ENCODE results near the gene AKAP6.

AKAP6 gene

DNA sequence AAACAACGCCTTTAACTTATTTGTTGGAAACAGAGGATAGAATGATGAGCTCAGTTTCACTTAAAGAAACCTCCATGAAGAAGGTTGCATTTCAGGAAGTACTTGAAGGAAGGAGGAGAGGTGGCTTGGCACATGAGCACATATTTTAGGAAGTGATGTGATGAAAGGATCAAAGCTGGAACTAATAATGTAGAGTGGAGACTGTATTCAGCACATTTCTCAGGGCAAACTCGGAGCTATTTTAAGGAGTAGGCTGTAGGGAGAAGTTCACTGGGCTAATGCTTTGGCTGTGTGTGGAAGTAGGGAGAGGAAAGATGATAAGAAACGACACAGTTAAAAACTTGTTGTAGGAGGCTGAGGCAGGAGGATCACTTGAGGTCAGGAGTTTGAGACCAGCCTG, 272.8 kb downstream of the AKAP6 start:
- no peaks in the 10 kb centered on the region for H3K27me3 ChIP-seq (ENCODE audit: control insufficient read depth, insufficient read depth, low read length)
- H3K4me3 ChIP-seq (ENCODE audit: low read length), result no peak overlapping the region
- H3K4me2 ChIP-seq (ENCODE audit: low read length), result no peak overlapping the region
- no peaks in the 10 kb centered on the region for H3K36me3 ChIP-seq (ENCODE audit: insufficient read depth, low read length)
- H3K9me3 ChIP-seq (replicated peaks; ENCODE audit: low read length), result no peaks in the 10 kb centered on the region
- H3K9ac ChIP-seq (ENCODE audit: low read depth, low read length), result no peak overlapping the region
- H3K4me1 ChIP-seq (ENCODE audit: control insufficient read depth, insufficient read depth, low read length), result peaks cover 11% of the 10 kb centered on the region

DNA sequence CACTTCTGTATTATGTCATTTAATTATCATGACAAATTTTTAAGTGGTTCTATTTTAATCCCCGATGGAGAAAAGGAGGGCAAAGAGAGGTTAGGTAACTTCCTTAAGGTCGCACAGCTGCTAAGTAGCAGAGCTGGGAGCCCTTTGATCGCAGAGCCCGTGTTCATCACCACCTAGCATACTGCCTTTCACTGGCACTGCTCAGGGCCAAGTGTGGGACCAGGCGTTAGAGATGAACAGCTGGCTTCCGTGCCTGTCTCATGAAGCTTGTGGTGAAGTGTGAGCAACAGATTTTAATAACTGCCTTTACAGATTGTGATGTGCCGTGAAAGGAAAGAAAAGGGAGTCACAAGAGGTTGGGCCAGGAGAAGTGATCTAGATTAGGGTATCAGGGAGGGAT, 273.6 kb downstream of the AKAP6 start:
- H3K4me2 ChIP-seq (ENCODE audit: low read length), result no peak overlapping the region
- H3K36me3 ChIP-seq (ENCODE audit: insufficient read depth, low read length), result no peaks in the 10 kb centered on the region
- no peaks in the 10 kb centered on the region for H3K9me3 ChIP-seq (replicated peaks; ENCODE audit: low read length)
- H3K27me3 ChIP-seq (ENCODE audit: control insufficient read depth, insufficient read depth, low read length), result no peaks in the 10 kb centered on the region
- H3K4me3 ChIP-seq (ENCODE audit: low read length), result no peak overlapping the region
- no peak overlapping the region for H3K9ac ChIP-seq (ENCODE audit: low read depth, low read length)
- H3K4me1 ChIP-seq (ENCODE audit: control insufficient read depth, insufficient read depth, low read length), result peaks cover 3% of the 10 kb centered on the region

DNA sequence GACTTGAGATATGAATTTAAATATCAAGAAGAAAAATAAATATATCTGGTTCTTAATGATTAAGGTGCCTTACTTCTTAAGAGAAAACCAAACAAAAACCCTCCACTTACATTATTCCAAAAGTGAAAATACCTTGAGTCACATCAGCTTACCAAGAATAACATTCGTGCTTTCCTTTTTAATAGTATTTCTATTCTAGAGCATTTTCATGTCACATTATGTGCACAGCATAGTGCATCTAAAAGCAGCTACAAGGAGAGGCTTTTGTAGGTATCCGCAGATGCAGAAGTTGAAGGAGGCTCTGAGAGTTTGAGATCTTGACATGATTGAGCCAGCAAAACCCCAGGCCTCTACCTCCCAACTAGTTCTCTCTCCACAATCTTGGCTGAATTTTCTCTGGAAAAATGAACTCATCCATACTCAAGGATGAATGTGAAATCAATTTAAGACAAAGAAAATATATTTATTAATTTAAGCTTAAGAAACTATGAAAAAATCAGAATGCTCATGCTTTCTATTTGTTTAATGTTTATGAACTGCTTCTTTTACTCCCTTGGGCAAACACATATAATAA, 275.0 kb downstream of the AKAP6 start:
- H3K4me3 ChIP-seq (ENCODE audit: low read length), result no peak overlapping the region
- no peaks in the 10 kb centered on the region for H3K9me3 ChIP-seq (replicated peaks; ENCODE audit: low read length)
- peaks cover 6% of the 10 kb centered on the region for H3K4me1 ChIP-seq (ENCODE audit: control insufficient read depth, insufficient read depth, low read length)
- no peaks in the 10 kb centered on the region for H3K27me3 ChIP-seq (ENCODE audit: control insufficient read depth, insufficient read depth, low read length)
- H3K36me3 ChIP-seq (ENCODE audit: insufficient read depth, low read length), result no peaks in the 10 kb centered on the region
- no peak overlapping the region for H3K4me2 ChIP-seq (ENCODE audit: low read length)
- no peak overlapping the region for H3K9ac ChIP-seq (ENCODE audit: low read depth, low read length)

DNA sequence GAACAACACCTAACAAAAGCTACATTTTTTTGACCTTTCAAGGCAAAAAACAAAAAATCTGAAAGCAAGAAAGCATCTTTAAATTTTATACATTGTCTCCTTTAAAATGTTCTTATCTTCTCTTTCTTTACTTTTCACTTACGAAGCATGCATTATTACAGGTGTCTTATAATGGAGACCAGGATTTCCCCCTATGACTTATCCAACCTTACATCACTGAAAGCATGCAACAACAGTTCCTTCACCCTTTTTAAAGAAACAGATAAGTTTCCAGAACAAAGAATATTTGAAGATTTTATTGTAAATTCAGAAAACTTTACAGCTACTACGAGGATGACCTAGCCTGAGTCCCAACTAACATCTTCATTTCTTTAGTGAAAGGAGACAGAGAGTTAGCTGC, 277.2 kb downstream of the AKAP6 start:
- no peaks in the 10 kb centered on the region for H3K27me3 ChIP-seq (ENCODE audit: control insufficient read depth, insufficient read depth, low read length)
- no peak overlapping the region for H3K9ac ChIP-seq (ENCODE audit: low read depth, low read length)

DNA sequence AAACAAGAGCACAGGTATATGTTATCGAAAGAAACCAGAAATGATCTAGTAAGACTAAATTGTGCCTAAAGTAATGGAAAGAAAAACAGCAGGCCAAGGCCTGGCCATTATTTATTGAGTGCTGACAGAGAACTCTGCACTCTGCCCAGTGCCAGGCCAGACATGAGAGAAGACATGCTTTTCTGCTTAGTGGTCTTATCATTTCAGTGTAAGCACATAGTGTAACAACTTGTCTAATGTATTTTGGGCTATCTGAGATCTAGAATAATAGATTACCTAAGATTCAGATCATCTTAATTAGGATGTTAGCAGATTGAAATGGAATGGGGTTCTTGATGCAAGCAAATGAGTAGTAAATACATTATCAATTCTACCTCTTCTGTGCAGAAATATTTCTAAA, 278.3 kb downstream of the AKAP6 start:
- Histone ChIP-seq H3K36me3 (ENCODE audit: insufficient read depth, low read length) (no peaks in the 10 kb centered on the region), H3K9me3 (replicated peaks; ENCODE audit: low read length) (no peaks in the 10 kb centered on the region), H3K9ac (ENCODE audit: low read depth, low read length) (no peak overlapping the region), H3K4me3 (ENCODE audit: low read length) (no peak overlapping the region), H3K4me1 (ENCODE audit: control insufficient read depth, insufficient read depth, low read length) (peaks cover 34% of the 10 kb centered on the region), H3K4me2 (ENCODE audit: low read length) (no peak overlapping the region), H3K27me3 (ENCODE audit: control insufficient read depth, insufficient read depth, low read length) (no peaks in the 10 kb centered on the region)

More for the DNA sequence above, 277.2 kb downstream of the AKAP6 start:
- H3K36me3 ChIP-seq (ENCODE audit: insufficient read depth, low read length), result no peaks in the 10 kb centered on the region
- no peaks in the 10 kb centered on the region for H3K9me3 ChIP-seq (replicated peaks; ENCODE audit: low read length)
- no peak overlapping the region for H3K4me3 ChIP-seq (ENCODE audit: low read length)
- peaks cover 23% of the 10 kb centered on the region for H3K4me1 ChIP-seq (ENCODE audit: control insufficient read depth, insufficient read depth, low read length)
- no peak overlapping the region for H3K4me2 ChIP-seq (ENCODE audit: low read length)

DNA sequence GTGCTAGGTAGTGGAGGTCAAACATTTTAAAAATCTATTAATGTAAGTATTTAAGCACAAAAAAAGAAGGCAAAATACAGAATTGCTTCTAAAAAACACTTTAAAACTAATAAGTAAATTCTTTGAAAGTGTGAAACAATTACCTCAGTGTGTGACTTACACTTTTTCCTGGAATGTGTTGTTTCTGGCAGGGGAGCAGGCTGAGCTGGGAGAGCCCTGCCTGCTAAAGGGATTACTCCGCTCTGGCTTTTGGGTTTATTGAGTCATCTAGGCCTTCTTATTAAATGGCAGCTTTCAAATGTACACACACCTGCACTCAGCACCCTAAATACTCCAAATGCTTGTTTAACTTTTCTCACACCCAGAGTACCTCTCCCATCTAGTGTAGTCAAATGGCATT, 279.8 kb downstream of the AKAP6 start:
- H3K9ac ChIP-seq (ENCODE audit: low read depth, low read length), result no peak overlapping the region
- H3K4me2 ChIP-seq (ENCODE audit: low read length), result no peak overlapping the region
- no peak overlapping the region for H3K4me3 ChIP-seq (ENCODE audit: low read length)
- no peaks in the 10 kb centered on the region for H3K27me3 ChIP-seq (ENCODE audit: control insufficient read depth, insufficient read depth, low read length)
- H3K36me3 ChIP-seq (ENCODE audit: insufficient read depth, low read length), result no peaks in the 10 kb centered on the region
- H3K9me3 ChIP-seq (replicated peaks; ENCODE audit: low read length), result no peaks in the 10 kb centered on the region
- H3K4me1 ChIP-seq (ENCODE audit: control insufficient read depth, insufficient read depth, low read length), result peaks cover 38% of the 10 kb centered on the region

DNA sequence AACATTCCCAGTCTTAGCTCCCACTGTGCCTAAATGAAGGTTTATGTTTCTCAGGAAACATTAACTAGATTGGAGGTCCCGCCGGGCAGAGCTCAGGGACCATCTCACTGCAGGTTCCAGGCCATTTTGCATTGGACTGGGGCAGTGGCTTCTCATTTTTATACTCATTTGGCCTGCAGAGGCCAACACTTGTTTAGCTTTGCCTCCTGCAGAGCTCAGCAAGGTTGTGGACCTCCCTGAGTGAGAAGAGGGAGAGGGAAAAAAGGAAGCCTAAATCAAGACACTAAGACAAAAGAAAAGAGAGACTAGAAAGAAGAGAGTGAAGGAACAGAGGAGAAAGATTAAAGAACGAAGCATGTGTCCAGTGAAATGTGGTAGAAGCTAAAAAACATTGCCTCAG, 280.3 kb downstream of the AKAP6 start:
- peaks cover 38% of the 10 kb centered on the region for H3K4me1 ChIP-seq (ENCODE audit: control insufficient read depth, insufficient read depth, low read length)
- H3K4me3 ChIP-seq (ENCODE audit: low read length), result no peak overlapping the region
- H3K9ac ChIP-seq (ENCODE audit: low read depth, low read length), result no peak overlapping the region
- no peaks in the 10 kb centered on the region for H3K27me3 ChIP-seq (ENCODE audit: control insufficient read depth, insufficient read depth, low read length)
- no peaks in the 10 kb centered on the region for H3K9me3 ChIP-seq (replicated peaks; ENCODE audit: low read length)
- no peaks in the 10 kb centered on the region for H3K36me3 ChIP-seq (ENCODE audit: insufficient read depth, low read length)
- no peak overlapping the region for H3K4me2 ChIP-seq (ENCODE audit: low read length)

DNA sequence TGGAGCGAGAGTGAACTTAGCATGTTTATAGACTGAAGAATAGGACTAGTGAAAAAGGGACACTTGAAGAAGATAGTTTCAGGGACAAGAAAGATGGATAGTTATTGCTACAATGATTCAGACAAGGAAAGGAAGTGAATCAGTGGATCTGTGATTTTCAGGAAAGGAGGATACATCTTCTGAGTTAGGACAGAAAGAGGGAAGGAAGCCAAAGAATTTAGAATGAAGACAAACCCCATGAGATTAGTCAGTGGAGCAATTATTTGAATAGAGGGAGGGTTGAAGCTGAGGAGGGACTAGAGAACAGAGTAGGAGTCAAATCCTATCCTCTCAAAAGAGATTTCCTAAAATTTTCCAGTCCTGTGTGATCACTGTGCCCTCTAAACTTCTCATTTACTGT, 282.7 kb downstream of the AKAP6 start:
- H3K4me2 ChIP-seq (ENCODE audit: low read length), result peak overlapping the region; percentile 18
- no peaks in the 10 kb centered on the region for H3K27me3 ChIP-seq (ENCODE audit: control insufficient read depth, insufficient read depth, low read length)
- no peak overlapping the region for H3K4me3 ChIP-seq (ENCODE audit: low read length)
- H3K36me3 ChIP-seq (ENCODE audit: insufficient read depth, low read length), result no peaks in the 10 kb centered on the region
- H3K9ac ChIP-seq (ENCODE audit: low read depth, low read length), result no peak overlapping the region
- peaks cover 38% of the 10 kb centered on the region for H3K4me1 ChIP-seq (ENCODE audit: control insufficient read depth, insufficient read depth, low read length)
- no peaks in the 10 kb centered on the region for H3K9me3 ChIP-seq (replicated peaks; ENCODE audit: low read length)

DNA sequence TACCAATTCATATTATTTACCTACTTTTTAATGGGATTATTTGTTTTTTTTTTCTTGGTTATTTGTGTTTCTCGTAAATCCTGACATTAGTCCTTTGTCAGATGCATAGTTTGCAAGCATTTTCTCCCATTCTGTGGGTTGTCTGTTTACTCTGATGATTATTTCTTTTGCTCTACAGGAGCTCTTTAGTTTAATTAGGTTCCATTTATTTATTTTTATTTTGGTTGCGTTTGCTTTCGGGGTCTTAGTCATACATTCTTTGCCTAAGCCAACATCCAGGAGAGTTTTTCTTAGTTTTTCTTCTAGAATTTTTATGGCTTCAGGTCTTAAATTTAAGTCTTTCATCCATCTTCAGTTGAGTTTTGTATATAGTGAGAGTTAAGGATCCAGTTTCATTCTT, 289.9 kb downstream of the AKAP6 start:
- H3K9ac ChIP-seq (ENCODE audit: low read depth, low read length), result no peak overlapping the region
- H3K4me1 ChIP-seq (ENCODE audit: control insufficient read depth, insufficient read depth, low read length), result peaks cover 32% of the 10 kb centered on the region
- no peak overlapping the region for H3K4me2 ChIP-seq (ENCODE audit: low read length)
- no peaks in the 10 kb centered on the region for H3K27me3 ChIP-seq (ENCODE audit: control insufficient read depth, insufficient read depth, low read length)
- H3K4me3 ChIP-seq (ENCODE audit: low read length), result no peak overlapping the region
- H3K36me3 ChIP-seq (ENCODE audit: insufficient read depth, low read length), result no peaks in the 10 kb centered on the region
- no peaks in the 10 kb centered on the region for H3K9me3 ChIP-seq (replicated peaks; ENCODE audit: low read length)

DNA sequence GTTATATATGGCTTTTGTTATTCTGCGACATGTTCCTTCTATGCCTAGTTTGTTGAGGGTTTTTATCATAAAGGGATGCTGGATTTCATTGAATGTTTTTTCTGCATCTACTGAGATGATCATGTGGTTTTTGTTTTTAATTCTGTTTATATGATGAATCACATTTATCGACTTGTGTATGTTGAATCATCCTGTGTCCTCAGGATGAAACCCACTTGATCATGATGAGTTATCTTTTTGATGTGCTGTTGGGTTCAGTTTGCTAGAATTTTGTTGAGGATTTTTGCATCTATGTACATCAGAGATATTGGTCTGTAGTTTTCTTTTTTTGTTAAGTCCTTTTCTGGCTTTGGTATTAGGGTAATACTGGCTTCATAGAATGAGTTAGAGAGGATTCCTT, 291.2 kb downstream of the AKAP6 start:
- H3K4me1 ChIP-seq (ENCODE audit: control insufficient read depth, insufficient read depth, low read length), result peaks cover 32% of the 10 kb centered on the region
- no peaks in the 10 kb centered on the region for H3K36me3 ChIP-seq (ENCODE audit: insufficient read depth, low read length)
- no peaks in the 10 kb centered on the region for H3K9me3 ChIP-seq (replicated peaks; ENCODE audit: low read length)
- peak overlapping the region; percentile 37 for H3K9ac ChIP-seq (ENCODE audit: low read depth, low read length)
- H3K4me3 ChIP-seq (ENCODE audit: low read length), result no peak overlapping the region
- H3K27me3 ChIP-seq (ENCODE audit: control insufficient read depth, insufficient read depth, low read length), result no peaks in the 10 kb centered on the region
- H3K4me2 ChIP-seq (ENCODE audit: low read length), result peak overlapping the region; percentile 56

DNA sequence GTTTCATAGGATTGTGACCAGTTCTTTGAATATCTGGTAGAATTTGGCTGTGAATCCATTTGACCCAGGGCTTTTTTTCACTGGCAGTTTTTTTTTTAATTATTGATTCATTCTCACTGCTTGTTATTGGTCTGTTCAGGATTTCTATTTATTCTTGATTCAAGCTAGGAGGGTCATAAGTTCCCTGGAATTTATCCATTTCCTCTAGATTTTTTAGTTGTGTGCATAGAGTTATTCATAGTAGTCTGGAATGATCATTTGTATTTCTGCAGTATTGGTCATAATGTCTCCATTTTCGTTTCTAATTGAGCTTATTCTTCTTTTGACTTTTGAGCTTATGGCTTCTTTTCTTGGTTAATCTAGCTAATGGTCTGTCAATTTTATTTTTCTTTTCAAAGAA, 291.6 kb downstream of the AKAP6 start:
- no peaks in the 10 kb centered on the region for H3K27me3 ChIP-seq (ENCODE audit: control insufficient read depth, insufficient read depth, low read length)
- H3K36me3 ChIP-seq (ENCODE audit: insufficient read depth, low read length), result no peaks in the 10 kb centered on the region
- H3K9me3 ChIP-seq (replicated peaks; ENCODE audit: low read length), result no peaks in the 10 kb centered on the region
- peak overlapping the region; percentile 37 for H3K9ac ChIP-seq (ENCODE audit: low read depth, low read length)
- H3K4me2 ChIP-seq (ENCODE audit: low read length), result peak overlapping the region; percentile 56
- H3K4me3 ChIP-seq (ENCODE audit: low read length), result peak overlapping the region; percentile 24
- peaks cover 32% of the 10 kb centered on the region for H3K4me1 ChIP-seq (ENCODE audit: control insufficient read depth, insufficient read depth, low read length)

DNA sequence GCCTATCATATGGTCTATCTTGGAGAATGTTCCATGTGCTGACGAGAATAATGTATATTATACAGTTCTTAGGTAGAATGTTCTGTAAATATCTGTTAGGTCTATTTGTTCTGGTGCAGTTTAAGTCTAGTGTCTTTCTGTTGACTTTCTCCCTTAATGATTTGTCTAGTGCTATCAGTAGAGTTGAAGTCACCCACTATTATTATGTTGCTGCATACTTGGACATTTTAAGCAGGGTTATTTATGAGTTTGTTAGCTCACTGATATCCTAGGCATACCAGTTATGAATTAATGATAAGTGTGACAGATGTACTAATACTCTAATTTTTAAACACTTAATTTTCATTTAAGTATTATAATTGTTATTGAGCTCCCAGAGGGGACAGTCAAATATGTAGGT, 292.5 kb downstream of the AKAP6 start:
- Histone ChIP-seq H3K36me3 (ENCODE audit: insufficient read depth, low read length) (no peaks in the 10 kb centered on the region), H3K4me3 (ENCODE audit: low read length) (no peak overlapping the region), H3K4me2 (ENCODE audit: low read length) (no peak overlapping the region), H3K27me3 (ENCODE audit: control insufficient read depth, insufficient read depth, low read length) (no peaks in the 10 kb centered on the region), H3K9me3 (replicated peaks; ENCODE audit: low read length) (no peaks in the 10 kb centered on the region), H3K4me1 (ENCODE audit: control insufficient read depth, insufficient read depth, low read length) (peaks cover 32% of the 10 kb centered on the region), H3K9ac (ENCODE audit: low read depth, low read length) (no peak overlapping the region)
